ENCODE measurements around the gene LGR5. TPM values are rescaled to one million over a fixed set of nuclear protein-coding genes. Genes with fewer than 3 reads are reported as not detected.
"Not testable (repeated sequence)": the region's sequence is repeated elsewhere in the genome, so short reads cannot be mapped to it uniquely, and the experiment has no call there.

Gene LGR5
- polyA plus RNA-seq, 6 donors from 2014 or later = not detected

GRCh38 chr12:71551529-71551928 lies 111.9 kb downstream of the LGR5 start:
- H3K4me3 Mint-ChIP-seq = no peak overlapping the region
- H3K27ac Mint-ChIP-seq = no peak overlapping the region
- H3K9me3 Mint-ChIP-seq = no peaks in the 10 kb centered on the region
- no peak for DNase-seq
- ATAC-seq (ENCODE audit: low read depth in 2 of 2) = no peak
- no peaks in the 10 kb centered on the region for H3K4me1 Mint-ChIP-seq
- no peaks in the 10 kb centered on the region for H3K36me3 Mint-ChIP-seq
- H3K27me3 Mint-ChIP-seq = no peaks in the 10 kb centered on the region

- H3K27me3 Mint-ChIP-seq = no peaks in the 10 kb centered on the region
- H3K4me3 Mint-ChIP-seq = no peak overlapping the region
- DNase-seq (no peak), ATAC-seq (ENCODE audit: low read depth in 2 of 2) (no peak)
- peaks cover 0 to 5% (median 3%) of the 10 kb centered on the region in 3 donors for H3K4me1 Mint-ChIP-seq
- H3K27ac Mint-ChIP-seq = peak overlapping the region in 1 of 6 donors; percentile 44
- no peaks in the 10 kb centered on the region for H3K36me3 Mint-ChIP-seq
- H3K9me3 Mint-ChIP-seq = no peaks in the 10 kb centered on the region
Observed at GRCh38 chr12:71552728-71553501, 113.3 kb downstream of the LGR5 start.

GRCh38 chr12:71555191-71555590 lies 115.6 kb downstream of the LGR5 start:
- no peaks in the 10 kb centered on the region for H3K9me3 Mint-ChIP-seq
- ATAC-seq (ENCODE audit: low read depth in 2 of 2) (no peak), DNase-seq (no peak)
- H3K4me3 Mint-ChIP-seq = no peak overlapping the region
- H3K4me1 Mint-ChIP-seq = peaks cover 0 to 5% (median 3%) of the 10 kb centered on the region in 3 donors
- H3K27me3 Mint-ChIP-seq = no peaks in the 10 kb centered on the region
- H3K27ac Mint-ChIP-seq = no peak overlapping the region
- no peaks in the 10 kb centered on the region for H3K36me3 Mint-ChIP-seq

GRCh38 chr12:71555789-71556188 lies 116.2 kb downstream of the LGR5 start:
- H3K27ac Mint-ChIP-seq; H3K4me1 Mint-ChIP-seq; DNase-seq; H3K27me3 Mint-ChIP-seq; H3K36me3 Mint-ChIP-seq; ATAC-seq (ENCODE audit: low read depth in 2 of 2); H3K4me3 Mint-ChIP-seq; H3K9me3 Mint-ChIP-seq: not testable (repeated sequence)

- Mint-ChIP-seq H3K9me3 (no peaks in the 10 kb centered on the region), H3K27me3 (no peaks in the 10 kb centered on the region), H3K27ac (no peak overlapping the region), H3K4me3 (no peak overlapping the region), H3K4me1 (peaks cover 0 to 5% (median 3%) of the 10 kb centered on the region in 3 donors), H3K36me3 (no peaks in the 10 kb centered on the region)
- ATAC-seq (ENCODE audit: low read depth in 2 of 2) (no peak), DNase-seq (no peak)
Observed at GRCh38 chr12:71556448-71556847, 116.8 kb downstream of the LGR5 start.

GRCh38 chr12:71556875-71557274 lies 117.3 kb downstream of the LGR5 start:
- peak overlapping the region in 2 of 6 donors; percentile 17 to 20 for H3K27ac Mint-ChIP-seq
- H3K9me3 Mint-ChIP-seq = no peaks in the 10 kb centered on the region
- no peak for DNase-seq
- no peak for ATAC-seq (ENCODE audit: low read depth in 2 of 2)
- H3K4me1 Mint-ChIP-seq = peaks cover 0 to 5% (median 3%) of the 10 kb centered on the region in 3 donors
- H3K27me3 Mint-ChIP-seq = no peaks in the 10 kb centered on the region
- H3K36me3 Mint-ChIP-seq = no peaks in the 10 kb centered on the region
- no peak overlapping the region for H3K4me3 Mint-ChIP-seq

- H3K4me1 Mint-ChIP-seq = peaks cover 0 to 5% (median 3%) of the 10 kb centered on the region in 3 donors
Observed at GRCh38 chr12:71558445-71558844, 118.8 kb downstream of the LGR5 start.

GRCh38 chr12:71562676-71563595 lies 123.3 kb downstream of the LGR5 start:
- ATAC-seq (ENCODE audit: low read depth in 2 of 2) = no peak
- DNase-seq = no peak
- no peak overlapping the region for H3K27ac Mint-ChIP-seq
- no peaks in the 10 kb centered on the region for H3K27me3 Mint-ChIP-seq
- no peaks in the 10 kb centered on the region for H3K36me3 Mint-ChIP-seq
- no peaks in the 10 kb centered on the region for H3K9me3 Mint-ChIP-seq
- H3K4me3 Mint-ChIP-seq = no peak overlapping the region
- no peaks in the 10 kb centered on the region for H3K4me1 Mint-ChIP-seq

More at GRCh38 chr12:71558445-71558844, 118.8 kb downstream of the LGR5 start:
- no peak for DNase-seq
- no peaks in the 10 kb centered on the region for H3K36me3 Mint-ChIP-seq
- no peaks in the 10 kb centered on the region for H3K27me3 Mint-ChIP-seq
- H3K9me3 Mint-ChIP-seq = no peaks in the 10 kb centered on the region
- no peak for ATAC-seq (ENCODE audit: low read depth in 2 of 2)
- H3K4me3 Mint-ChIP-seq = no peak overlapping the region
- no peak overlapping the region for H3K27ac Mint-ChIP-seq

GRCh38 chr12:71565535-71565934 lies 125.9 kb downstream of the LGR5 start:
- ATAC-seq (ENCODE audit: low read depth in 2 of 2) (no peak), DNase-seq (no peak)
- H3K27me3 Mint-ChIP-seq = peaks cover 0 to 3% (median 0%) of the 10 kb centered on the region in 3 donors
- no peak overlapping the region for H3K4me3 Mint-ChIP-seq
- H3K9me3 Mint-ChIP-seq = no peaks in the 10 kb centered on the region
- no peaks in the 10 kb centered on the region for H3K4me1 Mint-ChIP-seq
- no peak overlapping the region for H3K27ac Mint-ChIP-seq
- H3K36me3 Mint-ChIP-seq = no peaks in the 10 kb centered on the region

- Mint-ChIP-seq H3K36me3 (no peaks in the 10 kb centered on the region), H3K9me3 (no peaks in the 10 kb centered on the region), H3K27ac (no peak overlapping the region), H3K4me3 (peak overlapping the region in 1 of 8 donors; percentile 2), H3K4me1 (no peaks in the 10 kb centered on the region), H3K27me3 (peaks cover 0 to 3% (median 0%) of the 10 kb centered on the region in 3 donors)
- ATAC-seq (ENCODE audit: low read depth in 2 of 2) (no peak), DNase-seq (no peak)
Observed at GRCh38 chr12:71566655-71567054, 127.1 kb downstream of the LGR5 start.

GRCh38 chr12:71567537-71567936 lies 127.9 kb downstream of the LGR5 start:
- H3K27ac Mint-ChIP-seq = no peak overlapping the region
- no peak overlapping the region for H3K4me3 Mint-ChIP-seq
- H3K36me3 Mint-ChIP-seq = no peaks in the 10 kb centered on the region
- peaks cover 0 to 3% (median 0%) of the 10 kb centered on the region in 3 donors for H3K27me3 Mint-ChIP-seq
- no peak for DNase-seq
- no peaks in the 10 kb centered on the region for H3K4me1 Mint-ChIP-seq
- H3K9me3 Mint-ChIP-seq = no peaks in the 10 kb centered on the region
- ATAC-seq (ENCODE audit: low read depth in 2 of 2) = no peak

- not testable (repeated sequence) for H3K4me1 Mint-ChIP-seq; H3K4me3 Mint-ChIP-seq; DNase-seq; H3K9me3 Mint-ChIP-seq; H3K27me3 Mint-ChIP-seq; ATAC-seq (ENCODE audit: low read depth in 2 of 2); H3K36me3 Mint-ChIP-seq
- peak overlapping the region in 1 of 6 donors; percentile 41 for H3K27ac Mint-ChIP-seq
Observed at GRCh38 chr12:71569885-71570284, 130.3 kb downstream of the LGR5 start.

- DNase-seq (no peak), ATAC-seq (ENCODE audit: low read depth in 2 of 2) (no peak)
- Mint-ChIP-seq H3K27me3 (no peaks in the 10 kb centered on the region), H3K36me3 (no peaks in the 10 kb centered on the region), H3K9me3 (peaks cover 0 to 2% (median 0%) of the 10 kb centered on the region in 7 donors), H3K4me1 (peaks cover 0 to 4% (median 0%) of the 10 kb centered on the region in 3 donors), H3K27ac (no peak overlapping the region), H3K4me3 (no peak overlapping the region)
Observed at GRCh38 chr12:71576496-71576895, 136.9 kb downstream of the LGR5 start.

Data from naive B cell (primary cell).